Stomach (tissue), 19 donors: Measurements from ENCODE around the gene FARSA. TPM values are rescaled to one million over a fixed set of nuclear protein-coding genes. Genes with fewer than 3 reads are reported as not detected.
A peak's percentile ranks its signal among the peaks of the same experiment; 100 is the strongest.
"Not testable (repeated sequence)": the region's sequence is repeated elsewhere in the genome, so short reads cannot be mapped to it uniquely, and the experiment has no call there.

Experiments used
- DNase-seq, 2 donors: peaks; one replicate each; pipeline versions ENCODE4 v3.0.0 to v3.0.0-alpha.2; 2013 to 2019
- H3K27ac ChIP-seq, 5 donors: fragments of 200-600 bp in 4 of 5; sonication (generic) in 4 of 5; one replicate each; pipeline ENCODE4 v1.5.1; 2013 to 2019; ENCODE audit warnings: mild to moderate bottlenecking in 1 of 5, moderate library complexity in 1 of 5
- H3K27me3 ChIP-seq, 3 donors: fragments of 200-600 bp; sonication (generic); one replicate each; pipeline ENCODE4 v1.5.1; 2017 to 2019; ENCODE audit warnings: mixed run types in 1 of 3
- H3K36me3 ChIP-seq, 4 donors: fragments of 200-600 bp; sonication (generic); 1 replicate in 3 of 4; 2 replicates in 1 of 4; pipeline ENCODE4 v1.5.1; 2016 to 2019
- H3K4me1 ChIP-seq, 4 donors: fragments of 200-600 bp; sonication (generic); one replicate each; pipeline ENCODE4 v1.5.1; 2016 to 2019
- H3K4me3 ChIP-seq, 4 donors: fragments of 200-600 bp; sonication (generic) in 3 of 4; one replicate each; pipeline ENCODE4 v1.5.1; 2016 to 2019; ENCODE audit warnings: mild to moderate bottlenecking in 1 of 4
- H3K9me3 ChIP-seq, 4 donors: fragments of 200-600 bp; sonication (generic); one replicate each; pipeline ENCODE4 v1.5.1; 2016 to 2019
- EP300 ChIP-seq: sonication (generic); formaldehyde crosslinking; IDR thresholded peaks from one replicate; pipeline ENCODE4 v1.6.1; 2017; ENCODE audit warnings: antibody characterized with exemption
- POLR2A ChIP-seq, 4 donors: fragments of 450-650 bp; IDR thresholded peaks; one replicate each; pipeline ENCODE4 v1.6.1; 2016; ENCODE audit warnings: antibody characterized with exemption in 4 of 4, control low read depth in 2 of 4, mild to moderate bottlenecking in 1 of 4, moderate library complexity in 1 of 4
- POLR2AphosphoS5 ChIP-seq, 3 donors: sonication (generic); formaldehyde crosslinking; IDR thresholded peaks; one replicate each; pipeline ENCODE4 v1.6.1; 2016; ENCODE audit warnings: antibody characterized with exemption in 3 of 3
- WGBS, 5 donors: extraction: QIAGEN DNeasy Blood & Tissue Kit in 3 of 5; methylation state at CpG; one replicate each; pipeline versions ENCODE4 v1.1.5 to v1.1.7; 2013 to 2018; 5-methylcytosine and 5-hydroxymethylcytosine counted together
- intact Hi-C: fragments of 100-400 bp; cut with DNase I; formaldehyde crosslinking; loops from one replicate; pipeline ENCODE4 v1.15.1; 2023; ENCODE audit warnings: low total_unique reads
- long read RNA-seq, 10 donors: transcript quantifications; one replicate each; lab custom pipeline, GENCODE V29; 2026
- polyA plus RNA-seq, 3 donors: library from polyadenylated mRNA; stranded (reverse); fragments of 200-250 nt; gene quantifications; one replicate each; pipeline ENCODE4 v1.2.3, GENCODE V29; 2013
- total RNA-seq, 5 donors: library from RNA; depleted of rRNA; stranded (reverse); fragments of >200 nt; gene quantifications; one replicate each; pipeline versions ENCODE4 v1.1.0 to v1.2.3, GENCODE V29; 2014 to 2016
- TF ChIP-seq, protein P1 (sequence below), 7 experiments: fragments of 450-650 bp in 4 of 7; fragments of 200-600 bp in 3 of 7; sonication (generic) in 3 of 7; IDR thresholded peaks; one replicate each; pipeline ENCODE4 v1.5.1; 2016 to 2019; ENCODE audit warnings: antibody characterized with exemption in 7 of 7, control low read depth in 2 of 7, mild to moderate bottlenecking in 1 of 7
- donor health status: healthy with polysubstance abuse.
- donor health status: Bipolar disorder and iron deficiency.
- donor health status: healthy.

The FARSA gene
- total RNA-seq = 100 to 1,000 TPM in 1 of 5 donors, 10 to 100 TPM in 4; 27.2 to 125 (median 51.9) TPM
- 10 to 100 TPM; 34.7 to 40.3 (median 39.4) TPM for polyA plus RNA-seq
- long read RNA-seq, donor 1, partial matches to known transcripts = 0 of 3 reads
- long read RNA-seq, donor 1, other reads (novel, unspliced or antisense) = 0 of 3 reads
- long read RNA-seq, donor 2, transcript FARSA-201 (13 exons, 1,814 nt) = major isoform, 7 of 16 reads
- long read RNA-seq, donor 2, partial matches to known transcripts = 8 of 16 reads
- long read RNA-seq, donor 2, other reads (novel, unspliced or antisense) = 0 of 16 reads
- long read RNA-seq, donor 3, transcript FARSA-201 (13 exons, 1,814 nt) = major isoform, 6 of 6 reads
- long read RNA-seq, donor 3, partial matches to known transcripts = 0 of 6 reads
- long read RNA-seq, donor 3, other reads (novel, unspliced or antisense) = 0 of 6 reads
- long read RNA-seq, donor 4, partial matches to known transcripts = 0 of 1 reads
- long read RNA-seq, donor 4, other reads (novel, unspliced or antisense) = 0 of 1 reads
- long read RNA-seq, donor 5, transcript FARSA-201 (13 exons, 1,814 nt) = major isoform, 8 of 45 reads
- long read RNA-seq, donor 5, partial matches to known transcripts = 36 of 45 reads
- long read RNA-seq, donor 5, other reads (novel, unspliced or antisense) = 0 of 45 reads
- long read RNA-seq, donor 6, transcript FARSA-201 (13 exons, 1,814 nt) = major isoform, 19 of 43 reads
- long read RNA-seq, donor 6, partial matches to known transcripts = 21 of 43 reads
- long read RNA-seq, donor 6, other reads (novel, unspliced or antisense) = 0 of 43 reads
- long read RNA-seq, donor 7, partial matches to known transcripts = 0 of 7 reads
- long read RNA-seq, donor 7, other reads (novel, unspliced or antisense) = 0 of 7 reads
- long read RNA-seq, donor 8, transcript FARSA-201 (13 exons, 1,814 nt) = major isoform, 12 of 440 reads
- long read RNA-seq, donor 8, partial matches to known transcripts = 277 of 440 reads
- long read RNA-seq, donor 8, other reads (novel, unspliced or antisense) = 149 of 440 reads
- long read RNA-seq, donor 9, transcript FARSA-201 (13 exons, 1,814 nt) = major isoform, 9 of 1,637 reads
- long read RNA-seq, donor 9, partial matches to known transcripts = 1,473 of 1,637 reads
- long read RNA-seq, donor 9, other reads (novel, unspliced or antisense) = 153 of 1,637 reads
- long read RNA-seq, donor 10, partial matches to known transcripts = 0 of 1 reads
- long read RNA-seq, donor 10, other reads (novel, unspliced or antisense) = 0 of 1 reads

DNA sequence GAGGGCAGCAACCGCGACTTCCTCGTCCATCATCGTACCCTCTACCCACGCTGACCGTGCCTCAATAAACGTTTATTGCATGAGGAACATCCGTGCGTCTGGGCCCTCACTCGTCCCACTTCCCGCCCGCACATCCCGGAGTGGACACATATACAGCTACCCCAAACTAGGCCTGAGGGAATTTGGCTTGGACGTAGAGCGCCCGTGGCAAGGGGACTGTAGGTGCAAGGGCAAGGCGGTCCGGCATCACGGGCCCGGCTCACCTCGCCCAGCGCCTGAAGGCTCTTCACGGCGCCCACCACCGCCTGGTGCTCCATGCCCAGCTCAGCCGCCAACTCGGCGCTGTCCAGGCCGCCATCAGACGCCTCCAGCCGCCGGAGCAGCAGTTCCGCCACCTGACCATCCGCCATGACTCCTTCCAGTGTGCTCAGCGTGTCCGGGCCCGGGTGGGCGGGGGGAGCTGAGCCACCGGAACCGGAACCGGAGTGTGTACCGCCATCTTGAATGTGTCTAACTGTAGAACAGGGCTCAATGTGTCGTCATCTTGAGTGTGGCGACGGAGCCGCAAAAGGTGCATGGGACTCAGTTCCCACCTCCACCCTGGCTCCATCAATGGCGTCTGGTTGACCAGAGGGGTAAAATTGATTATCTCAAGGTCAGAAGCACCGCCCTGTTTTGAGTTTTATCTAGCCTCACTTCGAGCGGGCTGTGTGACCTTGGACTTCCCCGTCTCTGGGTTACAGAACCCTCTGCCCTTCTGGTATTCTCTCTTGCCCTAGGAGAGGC, at the start of gene FARSA:
TSS of gene FARSA (minus strand) at position 425 of the 786 bp plus-strand sequence. CDS start at position 410, 15 bp downstream.
- peaks cover 21 to 28% (median 25%) of the 10 kb centered on the region in 4 donors for H3K36me3 ChIP-seq
- DNase-seq = peak; percentile 93 to 97
- H3K4me3 ChIP-seq = peak within 1 kb of the TSS; percentile 80 to 97 (median 92)
- H3K27ac ChIP-seq = peak within 1 kb of the TSS; percentile 81 to 91 (median 85)
- TF ChIP-seq POLR2AphosphoS5 (IDR thresholded peaks at IDR 0.05) (peak; percentile 84 to 98 (median 98)), POLR2A (IDR thresholded peaks at IDR 0.05) (no peak)
- H3K9me3 ChIP-seq = no peaks in the 10 kb centered on the region
- no peaks in the 10 kb centered on the region for H3K27me3 ChIP-seq
- peaks cover 22 to 48% (median 32%) of the 10 kb centered on the region in 4 donors for H3K4me1 ChIP-seq
- intact Hi-C loops = loop anchor here (10.0 kb wide), 1 partner anchor 49 kb away; the partner anchor contains the start of genes DNASE2 and KLF1
- 1 to 2% (median 1%) methylated on average over 41 to 51 of the region's 51 CpGs for WGBS, 5 donors

DNA sequence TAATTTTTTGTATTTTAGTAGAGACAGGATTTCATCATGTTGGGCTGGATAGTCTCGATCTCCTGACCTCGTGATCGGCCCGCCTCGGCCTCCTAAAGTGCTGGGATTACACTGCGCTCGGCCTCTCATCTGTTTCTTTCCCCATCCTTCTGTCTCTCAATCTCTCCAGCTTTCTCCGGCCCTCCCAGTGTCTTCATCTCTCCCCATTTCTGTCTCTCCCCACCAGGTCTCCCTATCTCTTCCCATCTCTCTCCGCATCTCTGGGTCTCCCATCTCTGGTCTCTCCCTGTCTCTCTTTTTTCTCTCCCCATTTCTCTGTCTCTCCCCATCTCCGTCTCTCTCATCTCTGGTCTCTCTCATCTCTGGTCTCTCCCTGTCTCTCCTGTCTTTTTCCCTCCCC, 49.6 kb upstream of the FARSA start:
- intact Hi-C loops = loop anchor here (5.0 kb wide), 1 partner anchor 79 kb away; no protein-coding TSS in a partner anchor
- Histone ChIP-seq H3K9me3 (no peaks in the 10 kb centered on the region), H3K27me3 (no peaks in the 10 kb centered on the region), H3K36me3 (no peaks in the 10 kb centered on the region), H3K4me1 (peaks cover 7 to 36% (median 28%) of the 10 kb centered on the region in 4 donors), H3K4me3 (peak overlapping the region; percentile 29 to 35 (median 30)), H3K27ac (peak overlapping the region in 1 of 5 donors; percentile 56)
- 42 to 52% (median 46%) methylated on average over 10 of the region's 10 CpGs for WGBS, 5 donors
- peak in 1 of 2 donors; percentile 12 for DNase-seq
- TF ChIP-seq POLR2AphosphoS5 (IDR thresholded peaks at IDR 0.05) = no peak
- TF ChIP-seq, protein P1, sequence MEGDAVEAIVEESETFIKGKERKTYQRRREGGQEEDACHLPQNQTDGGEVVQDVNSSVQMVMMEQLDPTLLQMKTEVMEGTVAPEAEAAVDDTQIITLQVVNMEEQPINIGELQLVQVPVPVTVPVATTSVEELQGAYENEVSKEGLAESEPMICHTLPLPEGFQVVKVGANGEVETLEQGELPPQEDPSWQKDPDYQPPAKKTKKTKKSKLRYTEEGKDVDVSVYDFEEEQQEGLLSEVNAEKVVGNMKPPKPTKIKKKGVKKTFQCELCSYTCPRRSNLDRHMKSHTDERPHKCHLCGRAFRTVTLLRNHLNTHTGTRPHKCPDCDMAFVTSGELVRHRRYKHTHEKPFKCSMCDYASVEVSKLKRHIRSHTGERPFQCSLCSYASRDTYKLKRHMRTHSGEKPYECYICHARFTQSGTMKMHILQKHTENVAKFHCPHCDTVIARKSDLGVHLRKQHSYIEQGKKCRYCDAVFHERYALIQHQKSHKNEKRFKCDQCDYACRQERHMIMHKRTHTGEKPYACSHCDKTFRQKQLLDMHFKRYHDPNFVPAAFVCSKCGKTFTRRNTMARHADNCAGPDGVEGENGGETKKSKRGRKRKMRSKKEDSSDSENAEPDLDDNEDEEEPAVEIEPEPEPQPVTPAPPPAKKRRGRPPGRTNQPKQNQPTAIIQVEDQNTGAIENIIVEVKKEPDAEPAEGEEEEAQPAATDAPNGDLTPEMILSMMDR (IDR thresholded peaks at IDR 0.05) = no peak

DNA sequence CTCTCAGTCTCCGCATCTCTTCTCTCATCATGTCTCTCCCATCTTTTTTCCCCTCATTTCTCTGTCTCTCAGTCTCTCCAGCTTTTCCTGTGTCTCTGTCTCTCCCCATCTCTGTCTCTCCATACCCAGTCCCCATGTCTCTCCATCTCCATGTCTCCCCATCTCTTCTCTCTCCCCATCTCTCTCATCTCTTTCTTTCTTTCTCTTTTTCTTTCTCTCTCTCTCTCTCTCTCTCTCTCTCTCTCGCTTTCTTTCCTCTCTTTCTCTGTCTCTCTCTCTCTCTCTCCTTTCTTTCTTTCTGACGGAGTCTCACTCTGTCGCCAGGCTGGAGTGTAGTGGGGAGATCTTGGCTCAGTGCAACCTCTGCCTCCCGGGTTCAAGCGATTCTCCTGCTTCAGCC, 49.1 kb upstream of the FARSA start:
- no peak overlapping the region for H3K4me3 ChIP-seq
- TF ChIP-seq POLR2A (IDR thresholded peaks at IDR 0.05) (no peak), EP300 (no peak), POLR2AphosphoS5 (IDR thresholded peaks at IDR 0.05) (no peak)
- TF ChIP-seq, protein P1 (IDR thresholded peaks at IDR 0.05) = no peak
- WGBS, 5 donors = 84 to 92% (median 90%) methylated on average over 6 of the region's 6 CpGs
- DNase-seq = no peak
- no peaks in the 10 kb centered on the region for H3K9me3 ChIP-seq
- intact Hi-C loops = loop anchor here (5.0 kb wide), 1 partner anchor 80 kb away; no protein-coding TSS in a partner anchor
- no peaks in the 10 kb centered on the region for H3K36me3 ChIP-seq
- peaks cover 7 to 40% (median 30%) of the 10 kb centered on the region in 4 donors for H3K4me1 ChIP-seq
- H3K27me3 ChIP-seq = no peaks in the 10 kb centered on the region
- peak overlapping the region in 1 of 5 donors; percentile 56 for H3K27ac ChIP-seq

DNA sequence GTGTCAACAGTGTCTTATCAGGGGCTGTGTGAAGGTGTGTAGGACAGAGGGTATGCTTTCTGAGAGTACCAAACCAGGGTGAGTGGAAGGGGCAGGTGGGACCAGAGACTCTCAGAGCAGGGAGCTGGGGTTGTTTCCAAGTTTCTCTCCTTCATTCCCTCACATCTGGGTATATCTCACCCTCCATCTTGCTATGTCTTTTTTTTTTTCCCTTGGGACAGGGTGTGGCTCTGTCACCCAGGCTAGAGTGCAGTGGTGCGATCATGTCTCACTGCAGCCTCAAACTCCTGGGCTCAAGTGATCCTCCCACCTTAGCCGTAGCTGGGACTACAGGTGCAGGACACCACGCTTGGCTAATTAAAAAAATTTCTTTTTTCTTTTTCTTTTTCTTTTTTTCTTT, 46.5 kb upstream of the FARSA start:
- no peak overlapping the region for H3K27ac ChIP-seq
- intact Hi-C loops = loop anchor here (5.0 kb wide), 2 partner anchors 82 to 282 kb away; no protein-coding TSS in a partner anchor

DNA sequence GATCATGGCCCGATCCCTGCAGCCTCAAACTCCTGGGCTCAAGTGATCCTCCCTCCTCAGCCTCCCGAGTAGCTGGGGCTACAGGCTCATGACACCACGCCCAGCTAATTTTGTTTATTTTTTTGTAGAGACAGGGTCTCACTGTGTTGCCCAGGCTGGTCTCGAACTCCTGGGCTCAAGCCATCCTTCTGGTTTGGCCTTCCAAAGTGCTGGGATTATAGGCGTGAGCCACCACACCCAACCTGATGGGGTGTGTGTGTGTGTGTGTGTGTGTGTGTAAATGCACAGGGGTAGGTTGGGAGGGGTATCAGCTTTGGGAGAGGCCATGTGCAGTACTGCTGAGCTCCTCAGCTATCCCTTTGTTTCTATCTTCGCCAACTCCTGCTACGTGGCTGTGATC, 42.6 kb upstream of the FARSA start:
- DNase-seq, H3K9me3 ChIP-seq, H3K4me3 ChIP-seq, H3K4me1 ChIP-seq, H3K27ac ChIP-seq, H3K27me3 ChIP-seq, H3K36me3 ChIP-seq: not testable (repeated sequence)
- intact Hi-C loops = loop anchor here (5.0 kb wide), 1 partner anchor 286 kb away; no protein-coding TSS in a partner anchor
- 66 to 77% (median 68%) methylated on average over 7 of the region's 7 CpGs for WGBS, 5 donors

More for the DNA sequence above, 46.5 kb upstream of the FARSA start:
- H3K4me3 ChIP-seq = no peak overlapping the region
- WGBS, 5 donors = 89 to 98% (median 93%) methylated on average over 3 of the region's 3 CpGs
- no peaks in the 10 kb centered on the region for H3K9me3 ChIP-seq
- peaks cover 0 to 5% (median 0%) of the 10 kb centered on the region in 3 donors for H3K27me3 ChIP-seq
- TF ChIP-seq, protein P1 (IDR thresholded peaks at IDR 0.05) = no peak
- TF ChIP-seq EP300 (no peak), POLR2AphosphoS5 (IDR thresholded peaks at IDR 0.05) (no peak)
- H3K4me1 ChIP-seq = peaks cover 4 to 30% (median 22%) of the 10 kb centered on the region in 4 donors
- H3K36me3 ChIP-seq = no peaks in the 10 kb centered on the region
- DNase-seq = no peak
